Stimulated activated CD4-positive, alpha-beta T cell treated with anti-CD3 and anti-CD28 coated beads, Interleukin-12 subunit alpha, Interleukin-12 subunit beta, amount 100 ng/mL, for 24 hours (primary cell): Measurements from ENCODE around the gene FNBP1.

Experiments used
- DNase-seq, 2 experiments: peaks; one replicate each; pipeline ENCODE4 v3.0.0-alpha.2; 2020; ENCODE audit warnings: low read depth in 2 of 2

Gene FNBP1

GRCh38 chr9:130042885-130043653 lies at the start of gene FNBP1:
TSS of gene FNBP1 (minus strand) at chr9:130043189. CDS start at chr9:130042975, 214 bp downstream.
- peak; percentile 62 to 77 for DNase-seq

GRCh38 chr9:130090915-130091314 lies 47.9 kb upstream of the FNBP1 start:
- DNase-seq, result no peak

DNA sequence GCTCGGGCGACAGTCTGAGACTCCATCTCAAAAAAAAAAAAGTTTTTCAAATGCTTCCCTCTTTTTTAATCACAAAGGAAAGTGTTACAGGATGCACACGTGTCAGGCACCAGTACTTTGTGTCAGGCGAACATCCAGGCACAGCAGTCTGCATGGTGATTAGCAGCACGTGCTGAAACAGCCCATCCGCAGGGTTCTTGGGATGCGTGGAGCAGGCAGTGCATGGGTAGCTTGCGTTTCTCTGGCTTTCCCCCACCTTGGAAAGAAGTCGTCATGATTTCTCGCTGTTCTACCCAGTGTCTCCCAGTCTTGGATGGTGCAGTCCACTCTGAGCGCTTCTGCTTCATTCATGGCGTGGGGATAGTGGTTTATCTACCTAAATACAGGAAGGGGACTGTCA lies 46.2 kb upstream of the FNBP1 start:
- DNase-seq, result no peak

- no peak for DNase-seq
Measured at GRCh38 chr9:130088051-130088450, 45.1 kb upstream of the FNBP1 start.

DNA sequence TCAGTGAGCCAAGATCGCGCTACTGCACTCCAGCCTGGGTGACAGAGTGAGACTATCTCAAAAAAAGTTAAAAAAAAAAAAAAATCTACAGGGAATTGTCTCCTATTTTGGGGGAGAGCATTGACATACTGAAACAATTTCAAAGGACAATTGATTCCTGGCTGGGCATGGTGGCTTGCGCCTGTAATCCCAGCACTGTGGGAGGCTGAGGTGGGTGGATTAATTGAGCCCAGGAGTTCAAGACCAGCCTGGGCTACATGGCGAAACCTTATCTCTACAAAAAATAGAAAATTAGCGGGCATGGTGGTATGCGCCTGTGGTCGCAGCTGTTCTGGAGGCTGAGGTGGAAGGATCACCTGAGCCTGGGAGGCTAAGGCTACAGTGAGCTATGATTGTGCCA lies 41.3 kb upstream of the FNBP1 start:
- no peak for DNase-seq

DNA sequence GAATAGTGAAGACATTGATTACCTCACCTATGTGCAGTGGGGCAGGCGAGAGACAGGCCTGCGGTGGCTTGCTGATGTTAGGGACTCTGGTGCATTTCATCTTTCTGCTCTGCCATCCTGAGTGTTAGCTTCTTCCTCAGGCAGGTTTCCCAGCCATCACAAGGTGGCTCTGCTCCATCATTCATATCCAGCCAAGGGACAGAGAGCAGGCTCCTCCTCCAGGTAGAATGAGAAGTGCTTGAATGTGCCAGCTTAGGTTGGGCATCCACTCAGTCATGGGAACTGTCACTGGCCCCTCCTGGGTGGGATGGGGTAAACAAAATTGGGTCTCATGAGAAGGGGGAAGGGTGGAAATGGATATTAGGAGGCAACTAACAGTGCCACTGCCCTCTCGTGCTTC lies 35.6 kb upstream of the FNBP1 start:
- no peak for DNase-seq

DNA sequence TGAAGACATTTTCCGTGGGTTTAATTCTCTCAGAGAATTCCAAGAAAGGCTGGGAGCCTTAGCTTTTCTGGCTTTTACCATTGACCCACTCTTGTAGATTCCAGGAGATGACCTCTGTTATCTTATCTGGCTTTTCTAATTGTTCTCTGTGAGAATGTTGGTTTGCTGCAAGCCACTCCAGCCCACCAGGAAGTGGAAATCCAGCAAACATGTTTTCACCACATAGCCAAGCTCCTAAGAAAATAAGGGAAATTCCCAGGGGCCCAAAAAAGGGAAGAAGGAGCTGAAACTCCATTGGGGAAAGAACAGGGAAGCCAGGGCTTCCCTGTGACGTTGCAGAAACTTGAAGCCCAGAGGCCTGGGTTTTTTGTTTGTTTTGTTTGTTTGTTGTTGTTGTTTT lies 30.4 kb upstream of the FNBP1 start:
- DNase-seq, result no peak

GRCh38 chr9:130072515-130073235 lies 29.7 kb upstream of the FNBP1 start:
- DNase-seq, result no peak

- DNase-seq, result no peak
Measured at GRCh38 chr9:130069048-130069447, 26.1 kb upstream of the FNBP1 start.

DNA sequence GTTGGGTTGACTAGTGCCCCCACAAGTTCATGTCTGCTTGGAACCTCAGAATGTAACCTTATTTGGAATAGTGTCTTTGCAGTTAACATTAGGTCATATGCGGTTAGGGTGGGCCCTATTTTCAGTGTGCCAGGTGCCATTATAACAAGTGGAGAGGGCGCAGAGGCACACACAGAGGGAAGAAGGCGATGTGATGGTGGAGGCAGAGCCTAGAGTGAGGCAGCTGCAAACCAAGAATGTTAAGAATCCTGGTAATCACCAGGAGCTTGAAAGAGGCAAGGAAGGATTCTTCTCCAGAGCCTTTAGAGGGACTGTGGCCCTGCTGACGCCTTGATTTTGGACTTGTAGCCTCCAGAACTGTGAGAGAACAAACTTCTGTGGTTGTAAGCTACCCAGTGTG lies 21.6 kb upstream of the FNBP1 start:
- no peak for DNase-seq

DNA sequence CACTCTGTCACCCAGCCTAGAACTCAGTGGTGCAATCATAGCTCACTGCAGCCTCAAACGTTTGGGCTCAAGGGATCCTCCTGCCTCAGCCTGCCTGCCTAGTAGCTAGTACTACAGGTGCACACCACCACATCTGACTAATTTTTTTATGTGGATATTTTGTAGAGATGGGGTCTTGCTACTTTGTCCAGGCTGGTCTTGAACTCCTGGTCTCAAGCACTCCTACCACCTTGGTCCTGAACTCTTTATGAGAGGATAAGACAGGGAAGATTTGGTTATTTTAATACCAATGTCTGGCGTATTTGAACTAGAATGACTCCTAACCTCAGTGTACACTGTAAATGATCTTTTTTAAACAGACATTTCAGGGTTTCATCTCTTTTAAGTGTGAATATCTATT lies 19.8 kb upstream of the FNBP1 start:
- no peak for DNase-seq

GRCh38 chr9:130060296-130060695 lies 17.3 kb upstream of the FNBP1 start:
- no peak for DNase-seq

- no peak for DNase-seq
Measured at GRCh38 chr9:130058887-130059286, 15.9 kb upstream of the FNBP1 start.

DNA sequence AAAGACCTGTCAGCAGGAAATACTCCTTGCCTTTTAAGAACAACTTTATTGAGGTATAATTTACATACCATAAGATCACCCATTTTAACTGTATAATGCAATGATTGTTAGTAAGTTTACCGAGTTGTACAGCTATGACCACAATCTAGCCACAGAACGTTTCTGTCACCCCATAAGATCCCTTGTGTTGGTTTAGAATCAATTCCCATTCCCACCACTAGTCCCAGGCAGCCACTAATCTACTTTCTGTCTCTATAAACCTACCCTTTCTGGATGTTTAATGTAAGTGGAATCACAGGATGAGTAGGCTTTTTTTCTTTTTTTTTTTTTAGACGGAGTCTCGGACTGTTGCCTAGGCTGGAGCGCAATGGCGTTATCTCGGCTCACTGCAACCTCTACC lies 15.2 kb upstream of the FNBP1 start:
- no peak for DNase-seq

DNA sequence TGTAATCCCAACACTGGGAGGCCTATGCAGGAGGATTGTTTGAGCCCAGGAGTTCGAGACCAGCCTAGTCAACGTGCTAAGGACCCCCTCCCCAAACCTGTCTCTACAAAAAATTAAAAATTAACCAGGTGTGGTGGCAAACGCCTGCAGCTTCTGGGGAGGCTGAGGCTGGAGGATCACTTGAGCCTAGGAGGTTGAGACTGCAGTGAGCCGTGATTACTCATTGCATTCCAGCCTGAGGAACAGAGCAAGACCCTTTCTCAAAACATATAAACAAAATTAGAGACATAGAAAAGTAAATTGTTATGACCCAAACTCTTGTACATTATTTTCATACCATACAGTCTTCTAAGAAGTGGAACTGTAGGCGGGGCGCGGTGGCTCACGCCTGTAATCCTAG lies 11.8 kb upstream of the FNBP1 start:
- DNase-seq, result no peak

GRCh38 chr9:130054325-130054786 lies 11.4 kb upstream of the FNBP1 start:
- no peak for DNase-seq

- DNase-seq, result peak; percentile 51 to 77
Measured at GRCh38 chr9:130053504-130054324, 10.7 kb upstream of the FNBP1 start, which contains the start of gene GPR107. TSS of gene GPR107 (plus strand) at chr9:130053906. CDS start at chr9:130053933, 27 bp downstream.

DNA sequence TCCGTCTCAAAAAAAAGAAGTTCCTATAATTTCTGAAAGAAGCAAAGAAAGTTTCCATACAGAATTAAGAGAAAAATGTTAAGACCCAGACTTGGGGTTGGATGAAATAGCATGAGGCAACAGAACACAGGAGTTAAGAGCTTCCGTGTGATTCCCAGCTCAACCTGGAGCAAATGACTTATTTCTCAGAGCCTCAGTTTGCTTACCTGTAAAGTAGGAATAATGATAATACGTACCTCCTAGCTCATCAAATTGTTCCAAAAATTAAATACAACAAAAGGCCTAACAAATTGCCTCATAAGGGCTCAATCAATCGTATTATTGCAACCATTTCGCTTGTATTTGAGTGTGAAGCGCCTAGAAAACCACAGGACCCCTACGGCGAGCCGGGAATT lies 10.1 kb upstream of the FNBP1 start:
- DNase-seq, result no peak

- DNase-seq, result no peak
Measured at GRCh38 chr9:130051855-130052254, 8.9 kb upstream of the FNBP1 start.

DNA sequence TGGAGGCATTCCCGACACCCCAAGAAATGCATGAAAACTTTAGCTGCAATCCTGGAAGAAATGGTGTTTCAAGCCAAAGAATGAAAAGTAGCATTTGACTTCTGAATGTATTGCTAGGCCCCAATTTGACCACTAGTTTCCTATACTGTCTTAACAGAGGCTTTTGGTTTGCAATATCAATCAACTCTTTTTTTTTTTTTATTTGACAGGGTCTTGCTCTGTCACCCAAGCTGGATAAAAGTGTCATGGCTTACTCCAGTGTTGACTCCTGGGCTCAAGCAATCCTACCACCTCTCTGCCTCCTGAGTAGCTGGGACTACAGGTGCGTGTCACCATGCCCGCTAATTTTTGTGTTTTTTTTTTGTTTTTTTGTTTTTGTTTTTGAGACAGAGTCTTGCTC lies 7.5 kb upstream of the FNBP1 start:
- DNase-seq, result no peak

- DNase-seq, result no peak
Measured at GRCh38 chr9:130049431-130050210, 6.6 kb upstream of the FNBP1 start.
